Uterus (tissue), 4 donors: ENCODE data around the gene DNASE1L1. TPM values are rescaled to one million over a fixed set of nuclear protein-coding genes. Genes with fewer than 3 reads are reported as not detected.

Experiments
- DNase-seq, 2 donors: peaks; one replicate each; pipeline ENCODE4 v3.0.0-alpha.2; 2019 to 2020
- H3K27ac ChIP-seq, 2 donors: fragments of 200-600 bp; sonication (generic); 1 replicate in 1 of 2; 2 replicates in 1 of 2; pipeline ENCODE4 v1.5.1; 2016 to 2018
- H3K27me3 ChIP-seq, 2 donors: fragments of 200-600 bp; sonication (generic); one replicate each; pipeline ENCODE4 v1.5.1; 2018 to 2019; ENCODE audit warnings: control low read depth in 1 of 2
- H3K36me3 ChIP-seq, 2 donors: fragments of 200-600 bp; sonication (generic); one replicate each; pipeline ENCODE4 v1.5.1; 2019; ENCODE audit warnings: control low read depth in 1 of 2
- H3K4me1 ChIP-seq, 2 donors: fragments of 200-600 bp; sonication (generic); one replicate each; pipeline ENCODE4 v1.5.1; 2018 to 2019; ENCODE audit warnings: control low read depth in 1 of 2
- H3K4me3 ChIP-seq, 2 donors: fragments of 200-600 bp; sonication (generic); 1 replicate in 1 of 2; 2 replicates in 1 of 2; pipeline ENCODE4 v1.5.1; 2018 to 2019; ENCODE audit warnings: mild to moderate bottlenecking in 1 of 2
- H3K9me3 ChIP-seq, 2 donors: fragments of 200-600 bp; sonication (generic); one replicate each; pipeline ENCODE4 v1.5.1; 2019; ENCODE audit warnings: control low read depth in 1 of 2
- POLR2A ChIP-seq, 2 donors: fragments of 450-650 bp; IDR thresholded peaks; one replicate each; pipeline ENCODE4 v1.6.1; 2016; ENCODE audit warnings: antibody characterized with exemption in 2 of 2, mild to moderate bottlenecking in 1 of 2, moderate library complexity in 1 of 2
- intact Hi-C: fragments of 100-400 bp; cut with DNase I; formaldehyde crosslinking; loops from one replicate; pipeline ENCODE4 v1.15.1; 2023; ENCODE audit warnings: low total_unique reads
- total RNA-seq, 4 donors: library from RNA; depleted of rRNA in 3 of 4; stranded (reverse); fragments of >200 nt in 3 of 4; gene quantifications; one replicate each; pipeline versions ENCODE4 v1.1.0 to v1.2.4, GENCODE V29; 2014 to 2023
- TF ChIP-seq, protein P1 (sequence below), 4 experiments: fragments of 200-600 bp in 2 of 4; fragments of 450-650 bp in 2 of 4; sonication (generic) in 2 of 4; IDR thresholded peaks; one replicate each; pipeline ENCODE4 v1.5.1; 2016 to 2019; ENCODE audit warnings: antibody characterized with exemption in 4 of 4, mild to moderate bottlenecking in 2 of 4, moderate library complexity in 1 of 4
- donor health status: DM: yes; HTN: yes; CAD: no.

Gene DNASE1L1
- total RNA-seq, 4 donors from 2014 or later, result 10.2 to 31.8 (median 21.2) TPM

DNA sequence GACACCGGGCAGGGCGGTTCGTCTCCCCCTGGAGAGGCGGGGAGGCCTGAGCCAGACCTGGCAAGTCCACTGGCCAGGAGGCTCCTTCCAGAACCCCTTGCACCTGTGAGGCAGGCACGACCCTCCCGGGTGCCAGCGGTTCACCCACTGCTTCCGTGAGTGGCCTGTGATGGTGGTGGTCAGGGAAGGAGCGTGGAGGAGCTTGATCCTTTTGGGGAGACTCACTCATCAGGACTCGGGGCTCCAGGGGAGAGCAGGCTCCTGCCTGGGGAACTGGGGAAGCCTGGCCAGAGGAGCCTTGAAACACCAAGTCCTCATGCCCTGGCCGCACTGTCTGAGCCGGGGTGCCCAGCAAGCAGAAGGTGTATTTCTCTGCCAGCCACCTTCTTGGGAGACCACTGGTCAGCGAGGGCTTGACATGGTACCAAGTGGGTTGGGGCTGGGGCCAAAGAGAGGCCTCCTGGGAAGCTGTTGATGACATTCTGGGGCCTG is 35.7 kb upstream of the DNASE1L1 start:
- no peak for DNase-seq
- no peak for TF ChIP-seq POLR2A (IDR thresholded peaks at IDR 0.05)
- no peaks in the 10 kb centered on the region for H3K27me3 ChIP-seq
- intact Hi-C loops, result no loop called here
- no peaks in the 10 kb centered on the region for H3K9me3 ChIP-seq
- peak overlapping the region; percentile 15 to 44 for H3K4me3 ChIP-seq
- no peaks in the 10 kb centered on the region for H3K4me1 ChIP-seq
- peak overlapping the region; percentile 86 to 89 for H3K27ac ChIP-seq
- no peaks in the 10 kb centered on the region for H3K36me3 ChIP-seq

DNA sequence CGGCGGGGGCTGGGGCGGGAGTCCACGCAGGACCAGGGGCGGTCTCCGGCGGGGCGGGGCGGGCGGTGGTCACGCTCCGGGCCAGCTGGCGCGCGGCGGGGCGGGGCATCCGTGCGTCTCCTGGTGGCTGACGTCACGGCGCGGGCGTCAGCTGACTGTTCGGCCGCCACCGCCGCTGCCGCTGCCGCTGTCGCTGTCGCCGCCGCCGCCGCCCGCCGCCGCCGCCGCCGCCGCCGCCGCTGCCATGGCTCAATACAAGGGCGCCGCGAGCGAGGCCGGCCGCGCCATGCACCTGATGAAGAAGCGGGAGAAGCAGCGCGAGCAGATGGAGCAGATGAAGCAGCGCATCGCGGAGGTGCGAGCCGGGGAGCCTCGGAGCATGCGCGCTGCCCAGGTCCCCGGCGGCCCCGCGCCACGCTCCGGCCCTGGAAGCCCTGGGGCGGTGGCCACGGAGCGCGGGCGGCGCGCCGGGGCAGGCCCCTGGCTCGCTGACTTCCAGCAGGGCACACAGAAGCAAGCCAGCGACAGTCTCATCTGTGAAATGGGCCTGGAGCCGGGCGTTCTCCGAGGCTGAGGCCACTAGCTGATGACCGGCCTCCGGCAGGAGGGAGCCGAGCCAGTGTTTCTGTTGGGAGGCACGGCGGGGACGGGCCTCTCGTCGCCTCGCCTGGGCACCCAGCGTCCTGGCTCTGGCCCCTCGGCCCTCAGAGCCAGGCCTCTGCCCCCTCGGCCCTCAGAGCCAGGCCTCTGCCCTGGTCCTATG is 35.1 kb upstream of the DNASE1L1 start, which contains the start of gene FAM50A:
Gene FAM50A, plus strand, starts transcription at position 150 of the 763 bp plus-strand sequence. Its CDS starts 95 bp downstream, at position 245.
- DNase-seq, result peak; percentile 74 to 79

DNA sequence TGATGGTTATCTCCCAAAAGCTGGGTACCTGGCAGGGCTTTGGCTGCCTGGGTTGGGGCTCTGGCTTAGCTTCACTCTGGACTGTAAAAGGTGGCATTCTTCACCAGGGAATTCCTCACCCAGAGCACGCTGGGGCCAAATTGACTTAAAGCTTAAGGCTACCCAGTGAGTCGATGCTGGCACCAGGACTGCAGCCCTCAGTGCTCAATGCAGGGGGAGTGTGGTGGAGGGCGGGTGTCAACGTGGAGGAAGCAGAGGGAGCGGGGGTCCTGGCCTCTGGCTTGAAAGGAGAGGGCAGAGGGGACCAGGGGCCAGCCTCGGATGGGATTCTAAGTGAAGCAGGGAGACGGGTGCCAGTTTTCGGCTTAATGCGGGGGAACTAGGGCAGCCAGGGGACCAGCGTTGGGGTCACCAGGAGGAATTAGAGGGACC is 34.4 kb upstream of the DNASE1L1 start:
- H3K27me3 ChIP-seq, result no peaks in the 10 kb centered on the region
- peak overlapping the region in 1 of 2 donors; percentile 27 for H3K4me3 ChIP-seq
- no peaks in the 10 kb centered on the region for H3K36me3 ChIP-seq
- H3K9me3 ChIP-seq, result no peaks in the 10 kb centered on the region
- DNase-seq, result no peak
- H3K4me1 ChIP-seq, result peaks cover 0 to 5% of the 10 kb centered on the region in 2 donors
- no peak for TF ChIP-seq POLR2A (IDR thresholded peaks at IDR 0.05)
- TF ChIP-seq, protein P1, sequence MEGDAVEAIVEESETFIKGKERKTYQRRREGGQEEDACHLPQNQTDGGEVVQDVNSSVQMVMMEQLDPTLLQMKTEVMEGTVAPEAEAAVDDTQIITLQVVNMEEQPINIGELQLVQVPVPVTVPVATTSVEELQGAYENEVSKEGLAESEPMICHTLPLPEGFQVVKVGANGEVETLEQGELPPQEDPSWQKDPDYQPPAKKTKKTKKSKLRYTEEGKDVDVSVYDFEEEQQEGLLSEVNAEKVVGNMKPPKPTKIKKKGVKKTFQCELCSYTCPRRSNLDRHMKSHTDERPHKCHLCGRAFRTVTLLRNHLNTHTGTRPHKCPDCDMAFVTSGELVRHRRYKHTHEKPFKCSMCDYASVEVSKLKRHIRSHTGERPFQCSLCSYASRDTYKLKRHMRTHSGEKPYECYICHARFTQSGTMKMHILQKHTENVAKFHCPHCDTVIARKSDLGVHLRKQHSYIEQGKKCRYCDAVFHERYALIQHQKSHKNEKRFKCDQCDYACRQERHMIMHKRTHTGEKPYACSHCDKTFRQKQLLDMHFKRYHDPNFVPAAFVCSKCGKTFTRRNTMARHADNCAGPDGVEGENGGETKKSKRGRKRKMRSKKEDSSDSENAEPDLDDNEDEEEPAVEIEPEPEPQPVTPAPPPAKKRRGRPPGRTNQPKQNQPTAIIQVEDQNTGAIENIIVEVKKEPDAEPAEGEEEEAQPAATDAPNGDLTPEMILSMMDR (IDR thresholded peaks at IDR 0.05), result no peak
- H3K27ac ChIP-seq, result peak overlapping the region; percentile 86 to 89
- intact Hi-C loops, result no loop called here

More for the DNA sequence above, 35.1 kb upstream of the DNASE1L1 start, which contains the start of gene FAM50A:
- Histone ChIP-seq H3K27ac (peak within 1 kb of the TSS; percentile 86 to 89), H3K4me3 (peak within 1 kb of the TSS; percentile 15 to 44), H3K9me3 (no peaks in the 10 kb centered on the region), H3K27me3 (no peaks in the 10 kb centered on the region), H3K36me3 (no peaks in the 10 kb centered on the region), H3K4me1 (no peaks in the 10 kb centered on the region)
- TF ChIP-seq, protein P1 (IDR thresholded peaks at IDR 0.05), result peak in 2 of 4 experiments; percentile 4 to 12
- peak; percentile 51 to 63 for TF ChIP-seq POLR2A (IDR thresholded peaks at IDR 0.05)
- intact Hi-C loops, result no loop called here

DNA sequence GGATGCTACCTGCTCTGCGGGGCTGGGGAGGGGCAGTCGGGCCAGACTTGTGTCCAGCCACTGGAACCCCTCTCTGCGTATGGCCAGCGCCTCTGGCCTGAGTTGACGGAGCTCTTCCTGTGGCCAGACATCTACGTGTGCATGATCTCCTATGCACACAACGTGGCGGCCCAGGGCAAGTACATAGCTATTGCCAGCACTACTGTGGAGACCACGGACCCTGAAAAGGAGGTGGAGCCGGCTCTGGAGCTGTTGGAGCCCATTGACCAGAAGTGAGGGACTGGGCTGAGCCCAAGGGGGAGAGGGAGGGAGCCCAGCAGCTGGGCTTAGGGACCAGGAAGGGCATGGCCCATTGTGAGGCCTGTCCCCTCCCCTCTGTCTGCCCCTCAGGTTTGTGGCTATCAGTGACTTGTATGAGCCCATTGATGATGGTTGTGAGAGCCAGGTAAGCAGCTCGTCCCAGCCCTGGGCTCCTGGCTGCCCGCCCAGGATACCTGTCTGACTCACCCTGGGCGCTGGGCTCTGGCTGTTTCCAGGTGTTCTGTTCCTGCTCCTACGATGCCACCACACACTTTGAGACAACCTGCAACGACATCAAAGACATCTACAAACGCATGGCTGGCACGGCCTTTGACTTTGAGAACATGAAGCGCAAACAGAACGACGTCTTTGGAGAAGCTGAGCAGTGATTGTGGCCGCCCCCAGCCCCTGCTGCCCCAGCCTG is 33.1 kb upstream of the DNASE1L1 start:
- TF ChIP-seq POLR2A (IDR thresholded peaks at IDR 0.05), result no peak
- TF ChIP-seq, protein P1 (IDR thresholded peaks at IDR 0.05), result no peak
- DNase-seq, result no peak
- intact Hi-C loops, result no loop called here

DNA sequence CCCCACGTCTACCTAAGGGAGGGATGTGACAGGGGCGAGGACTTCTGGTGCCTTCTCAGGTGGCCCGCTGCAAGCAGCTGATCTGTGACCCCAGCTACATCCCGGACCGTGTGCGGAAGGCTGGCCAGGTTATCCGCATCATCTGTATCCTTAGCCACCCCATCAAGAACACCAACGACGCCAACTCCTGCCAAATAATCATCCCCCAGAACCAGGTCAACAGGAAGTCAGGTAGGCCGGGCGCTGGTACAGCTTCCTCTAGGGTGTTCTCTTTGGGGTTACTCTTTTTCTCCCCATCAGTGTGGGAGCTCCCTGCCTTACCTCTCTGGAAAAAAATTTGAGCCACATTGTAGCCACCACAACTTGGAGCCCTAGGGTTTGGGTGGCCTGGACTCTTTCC is 32.5 kb upstream of the DNASE1L1 start:
- TF ChIP-seq POLR2A (IDR thresholded peaks at IDR 0.05), result no peak
- TF ChIP-seq, protein P1 (IDR thresholded peaks at IDR 0.05), result no peak
- DNase-seq, result no peak
- Histone ChIP-seq H3K27ac (no peak overlapping the region), H3K27me3 (no peaks in the 10 kb centered on the region), H3K9me3 (no peaks in the 10 kb centered on the region), H3K4me1 (peaks cover 0 to 6% of the 10 kb centered on the region in 2 donors), H3K4me3 (no peak overlapping the region), H3K36me3 (no peaks in the 10 kb centered on the region)
- intact Hi-C loops, result no loop called here

More for the DNA sequence above, 33.1 kb upstream of the DNASE1L1 start:
- peaks cover 0 to 6% of the 10 kb centered on the region in 2 donors for H3K4me1 ChIP-seq
- no peak overlapping the region for H3K4me3 ChIP-seq
- H3K27ac ChIP-seq, result no peak overlapping the region
- H3K9me3 ChIP-seq, result no peaks in the 10 kb centered on the region
- no peaks in the 10 kb centered on the region for H3K27me3 ChIP-seq
- H3K36me3 ChIP-seq, result no peaks in the 10 kb centered on the region
